Measurements from ENCODE around the gene PAQR9.

DNA sequence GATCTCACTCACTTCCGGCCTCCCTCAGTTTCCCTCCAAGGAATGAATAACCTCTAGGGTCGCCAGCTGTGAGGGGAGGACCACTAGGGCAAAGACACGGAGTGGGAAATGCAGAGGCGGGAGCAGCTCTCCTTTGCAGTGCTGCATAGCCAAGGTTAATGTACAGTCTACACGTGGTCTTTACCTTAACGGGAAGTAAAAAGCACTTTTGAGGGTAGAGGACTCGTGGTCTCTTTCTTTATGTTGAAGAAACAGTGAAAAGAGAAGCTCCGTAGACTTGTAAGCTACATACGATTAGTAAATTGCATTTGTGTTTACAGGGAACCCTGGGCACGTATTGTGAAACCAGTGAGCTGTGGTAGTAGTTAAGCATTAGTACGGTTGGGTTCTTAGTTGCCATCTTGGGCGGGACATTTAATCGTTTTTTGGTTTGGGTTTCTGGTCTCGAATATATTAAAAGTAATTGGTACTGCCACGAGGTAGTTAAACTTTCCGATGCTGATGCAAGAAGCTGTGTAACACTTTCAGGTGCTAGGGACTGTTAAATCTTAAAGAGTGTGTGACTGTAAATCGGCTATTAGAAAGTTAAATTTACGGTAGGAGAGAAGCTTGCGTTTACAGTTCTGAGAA lies 38.7 kb upstream of the PAQR9 start:
- TF ChIP-seq, protein P1, sequence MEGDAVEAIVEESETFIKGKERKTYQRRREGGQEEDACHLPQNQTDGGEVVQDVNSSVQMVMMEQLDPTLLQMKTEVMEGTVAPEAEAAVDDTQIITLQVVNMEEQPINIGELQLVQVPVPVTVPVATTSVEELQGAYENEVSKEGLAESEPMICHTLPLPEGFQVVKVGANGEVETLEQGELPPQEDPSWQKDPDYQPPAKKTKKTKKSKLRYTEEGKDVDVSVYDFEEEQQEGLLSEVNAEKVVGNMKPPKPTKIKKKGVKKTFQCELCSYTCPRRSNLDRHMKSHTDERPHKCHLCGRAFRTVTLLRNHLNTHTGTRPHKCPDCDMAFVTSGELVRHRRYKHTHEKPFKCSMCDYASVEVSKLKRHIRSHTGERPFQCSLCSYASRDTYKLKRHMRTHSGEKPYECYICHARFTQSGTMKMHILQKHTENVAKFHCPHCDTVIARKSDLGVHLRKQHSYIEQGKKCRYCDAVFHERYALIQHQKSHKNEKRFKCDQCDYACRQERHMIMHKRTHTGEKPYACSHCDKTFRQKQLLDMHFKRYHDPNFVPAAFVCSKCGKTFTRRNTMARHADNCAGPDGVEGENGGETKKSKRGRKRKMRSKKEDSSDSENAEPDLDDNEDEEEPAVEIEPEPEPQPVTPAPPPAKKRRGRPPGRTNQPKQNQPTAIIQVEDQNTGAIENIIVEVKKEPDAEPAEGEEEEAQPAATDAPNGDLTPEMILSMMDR (IDR thresholded peaks at IDR 0.05 in 8 of 11, conservative IDR thresholded peaks at IDR 0.05 in 3 of 11) = no peak
- TF ChIP-seq POLR2A (IDR thresholded peaks at IDR 0.05) = no peak
